Activated CD8-positive, alpha-beta memory T cell treated with anti-CD3 and anti-CD28 coated beads for 48 hours (primary cell): Measurements from ENCODE around the gene ARHGEF40.
"Not testable (repeated sequence)": the region's sequence is repeated elsewhere in the genome, so short reads cannot be mapped to it uniquely, and the experiment has no call there.

Experiments
- DNase-seq, 3 experiments: peaks; one replicate each; pipeline ENCODE4 v3.0.0-alpha.2; 2020; ENCODE audit warnings: low read depth in 2 of 3, low spot score in 2 of 3

Gene ARHGEF40

DNA sequence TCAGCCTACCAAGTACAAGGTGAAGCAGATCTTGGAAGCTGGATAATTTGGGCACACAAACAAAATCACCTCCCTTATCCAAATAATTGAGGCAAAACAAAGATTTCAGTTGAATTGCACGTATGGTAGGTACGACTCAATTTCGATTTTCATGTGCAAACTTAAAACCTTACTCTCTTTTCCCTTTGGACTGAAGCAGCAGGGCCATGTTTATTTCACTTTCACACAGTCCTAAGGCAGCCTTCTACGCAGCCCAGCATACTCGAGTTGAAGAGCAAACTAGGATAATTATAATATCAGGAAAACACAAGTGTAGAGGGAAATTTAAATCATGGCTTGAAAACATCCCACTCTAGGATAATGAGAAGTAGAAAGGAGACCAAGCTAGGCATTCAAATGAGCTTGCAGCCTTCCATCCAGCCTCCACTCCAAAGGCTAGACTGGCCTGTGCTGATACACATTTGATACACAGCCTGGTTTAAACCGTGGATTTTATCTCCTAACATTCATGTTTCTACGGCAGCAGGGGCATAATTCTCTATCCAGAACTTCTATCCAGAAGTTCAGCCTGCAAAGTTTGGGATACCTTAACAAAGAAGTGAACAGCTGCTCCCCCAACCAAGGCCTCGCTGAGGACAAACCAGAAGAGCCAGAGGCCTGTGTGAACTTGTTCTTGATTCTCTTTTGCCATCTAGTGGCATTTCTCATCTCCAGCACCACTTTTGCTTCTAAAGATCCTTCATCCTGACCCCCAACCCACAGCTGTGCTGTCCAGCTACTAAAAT lies 30.3 kb upstream of the ARHGEF40 start:
- DNase-seq: no peak

DNA sequence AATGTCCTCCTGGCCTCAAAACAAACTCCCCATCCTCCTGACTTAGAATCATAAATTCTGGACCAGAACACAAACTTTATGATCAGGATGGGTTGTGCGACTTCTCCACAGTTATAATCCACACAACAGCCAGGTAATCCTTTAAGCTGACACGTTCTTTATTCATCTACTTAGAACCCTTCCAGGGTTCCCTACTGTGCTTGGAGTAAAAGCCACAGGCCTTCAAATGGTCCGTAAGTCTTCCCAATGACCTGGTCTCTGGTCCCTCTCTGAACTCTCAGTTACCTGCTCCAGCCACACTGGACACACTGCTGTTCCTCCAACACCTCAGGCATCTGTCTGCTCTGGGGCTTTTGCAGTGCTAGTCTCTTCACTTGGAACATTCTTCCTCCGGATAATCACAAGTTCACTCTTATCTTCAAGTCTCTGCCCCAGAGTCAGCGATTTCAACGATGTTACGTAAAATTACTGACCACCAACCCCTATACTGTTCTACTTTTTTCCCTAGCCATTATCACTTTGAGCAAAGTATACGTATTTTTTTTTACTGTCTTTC lies 29.7 kb upstream of the ARHGEF40 start:
- no peak for DNase-seq

- DNase-seq: not testable (repeated sequence)
These were observed 29.2 kb upstream of the ARHGEF40 start for GRCh38 chr14:21040941-21041340.

DNA sequence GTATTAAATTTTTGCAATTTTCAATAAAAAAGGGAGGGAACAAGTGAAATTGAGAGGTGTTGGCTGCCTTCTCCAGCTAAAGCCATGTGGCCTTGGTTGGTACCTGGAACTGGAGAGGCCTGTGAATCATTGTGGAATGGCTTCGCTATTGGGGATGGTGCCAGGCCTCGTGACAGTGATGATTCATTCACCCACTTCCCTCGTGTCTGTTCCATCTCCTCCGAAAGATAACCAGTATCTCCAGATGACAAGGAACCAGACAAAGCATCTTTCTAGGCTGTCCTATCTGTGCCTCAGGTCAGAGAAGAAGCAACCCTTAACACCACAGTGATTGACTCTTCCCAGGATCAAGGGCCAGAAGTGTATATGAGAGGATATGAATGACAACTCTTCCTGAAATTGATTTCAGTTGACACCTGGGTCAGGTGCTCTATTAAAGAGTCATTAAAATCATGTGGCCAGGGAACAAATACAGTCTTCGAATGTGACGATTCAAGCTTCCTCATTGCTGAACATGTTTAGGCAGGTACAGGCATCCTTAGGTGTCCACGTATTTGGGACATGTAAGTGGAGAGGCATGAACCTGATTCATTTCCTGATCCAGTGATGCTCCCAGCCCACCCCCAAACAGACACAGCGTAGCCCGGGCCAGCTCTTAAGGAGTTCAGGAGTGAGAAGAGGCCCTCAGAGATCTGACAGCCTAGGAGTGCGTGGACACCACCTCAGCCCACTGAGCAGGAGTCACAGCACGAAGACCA lies 28.2 kb upstream of the ARHGEF40 start, which contains the start of gene RNASE7:
Gene RNASE7 (plus strand): TSS at position 687 of the 758 bp plus-strand sequence. CDS start 631 bp downstream, outside the sequence.
- DNase-seq: no peak

- no peak for DNase-seq
These were observed 27.2 kb upstream of the ARHGEF40 start for GRCh38 chr14:21042918-21043317.

- no peak for DNase-seq
These were observed 26.6 kb upstream of the ARHGEF40 start for GRCh38 chr14:21043387-21043973.

DNA sequence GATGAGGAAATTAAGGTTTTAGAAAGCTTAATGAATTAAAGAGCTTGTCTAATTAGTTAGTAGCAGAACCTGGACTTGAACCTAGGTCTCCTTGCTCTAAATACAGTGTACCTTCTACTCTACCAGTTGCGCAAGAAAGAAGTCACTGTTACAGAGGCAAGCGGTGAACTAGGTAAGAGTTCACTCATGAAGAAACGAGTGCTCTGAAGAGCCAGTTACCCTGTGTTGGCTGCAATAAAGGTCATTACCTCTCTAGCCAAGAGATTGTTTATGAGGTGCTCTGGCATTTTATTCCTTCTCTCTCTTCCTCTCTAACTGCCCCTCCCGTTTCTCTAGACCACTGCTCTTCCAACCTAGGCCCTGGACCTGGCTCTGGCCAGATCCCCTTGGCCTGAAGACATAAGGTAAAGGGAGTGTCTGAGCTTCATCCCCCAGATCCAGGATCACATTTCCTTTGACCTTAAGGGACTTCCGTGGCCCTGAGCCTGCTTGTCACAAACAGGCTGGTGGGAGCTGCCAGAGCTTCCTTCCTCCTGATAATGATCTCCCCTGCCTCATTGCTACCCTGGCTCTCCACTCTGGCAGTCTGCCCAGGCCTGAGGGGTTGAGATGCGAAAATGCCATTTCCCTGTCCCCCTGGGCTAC lies 26.0 kb upstream of the ARHGEF40 start:
- no peak for DNase-seq

GRCh38 chr14:21047378-21047781 lies 22.7 kb upstream of the ARHGEF40 start:
- DNase-seq: no peak

DNA sequence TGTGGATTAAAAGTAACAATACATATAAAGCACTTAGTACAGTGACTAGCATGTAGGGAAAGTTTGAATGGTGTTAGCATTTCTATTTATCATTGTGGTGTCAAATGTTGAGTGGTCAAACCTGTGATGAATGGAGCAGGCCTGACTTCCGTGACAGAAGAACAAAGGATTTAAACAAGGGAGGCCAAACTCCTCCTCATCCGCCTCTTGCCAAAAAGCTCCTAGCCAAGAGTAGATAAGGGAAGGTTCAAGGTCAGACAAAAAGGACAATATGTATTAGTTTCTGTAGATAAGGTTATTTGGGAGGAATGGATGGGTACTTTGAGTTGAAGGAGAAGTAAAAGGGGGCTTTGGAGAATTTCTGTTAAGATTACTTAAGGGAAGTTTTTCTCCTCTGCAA lies 21.5 kb upstream of the ARHGEF40 start:
- DNase-seq: no peak

- DNase-seq: no peak
These were observed 20.8 kb upstream of the ARHGEF40 start for GRCh38 chr14:21049271-21049673.

DNA sequence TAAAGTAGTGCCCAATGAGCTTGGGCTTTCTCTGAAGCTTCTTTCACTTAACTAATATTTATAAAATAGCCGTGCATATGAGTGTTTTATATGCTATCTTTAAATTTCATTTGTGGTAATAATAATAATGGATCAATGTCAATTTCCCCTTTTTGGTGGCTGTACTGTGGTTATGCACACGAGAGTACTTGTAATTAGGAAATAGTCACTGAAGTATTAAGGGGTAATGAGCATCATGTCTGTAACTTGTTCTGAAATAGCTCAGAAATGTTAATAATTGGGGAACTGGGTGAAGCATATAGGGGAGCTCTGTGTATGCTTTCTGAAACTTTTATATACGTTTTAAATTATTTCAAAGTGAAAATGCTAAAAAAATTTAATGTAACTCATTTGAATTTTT lies 19.5 kb upstream of the ARHGEF40 start:
- no peak for DNase-seq

GRCh38 chr14:21053184-21054122 lies 16.7 kb upstream of the ARHGEF40 start:
- no peak for DNase-seq

DNA sequence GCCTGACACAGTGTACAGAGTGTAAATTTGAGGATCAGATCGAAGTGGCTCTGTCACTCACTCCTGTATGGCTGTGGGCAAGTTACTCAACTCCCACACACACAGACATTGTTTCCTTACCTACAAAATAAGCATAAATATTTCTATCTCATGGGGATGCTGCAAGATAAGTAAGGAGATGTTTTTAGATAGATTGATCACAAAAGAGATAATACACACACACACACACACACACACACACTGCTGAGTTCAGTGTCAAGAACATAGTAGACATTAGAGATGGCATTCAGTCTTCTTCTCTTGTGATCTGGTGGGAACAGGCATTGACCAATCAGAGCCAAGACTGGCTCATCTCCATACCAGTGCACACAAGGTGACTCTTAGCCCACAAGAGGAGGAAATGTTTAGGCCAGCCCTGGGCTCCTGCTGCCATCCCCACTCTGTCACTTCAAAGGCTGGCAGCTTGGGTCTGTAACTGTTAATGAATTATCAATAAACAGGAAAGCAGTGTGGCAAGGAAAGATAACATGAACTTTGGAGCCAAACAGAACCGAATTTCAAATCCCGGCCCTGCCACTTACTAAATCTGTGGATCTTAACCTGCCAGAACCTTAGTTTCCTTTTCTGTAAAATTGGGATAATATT lies 15.9 kb upstream of the ARHGEF40 start:
- DNase-seq: no peak

GRCh38 chr14:21054768-21055145 lies 15.3 kb upstream of the ARHGEF40 start:
- DNase-seq: no peak

DNA sequence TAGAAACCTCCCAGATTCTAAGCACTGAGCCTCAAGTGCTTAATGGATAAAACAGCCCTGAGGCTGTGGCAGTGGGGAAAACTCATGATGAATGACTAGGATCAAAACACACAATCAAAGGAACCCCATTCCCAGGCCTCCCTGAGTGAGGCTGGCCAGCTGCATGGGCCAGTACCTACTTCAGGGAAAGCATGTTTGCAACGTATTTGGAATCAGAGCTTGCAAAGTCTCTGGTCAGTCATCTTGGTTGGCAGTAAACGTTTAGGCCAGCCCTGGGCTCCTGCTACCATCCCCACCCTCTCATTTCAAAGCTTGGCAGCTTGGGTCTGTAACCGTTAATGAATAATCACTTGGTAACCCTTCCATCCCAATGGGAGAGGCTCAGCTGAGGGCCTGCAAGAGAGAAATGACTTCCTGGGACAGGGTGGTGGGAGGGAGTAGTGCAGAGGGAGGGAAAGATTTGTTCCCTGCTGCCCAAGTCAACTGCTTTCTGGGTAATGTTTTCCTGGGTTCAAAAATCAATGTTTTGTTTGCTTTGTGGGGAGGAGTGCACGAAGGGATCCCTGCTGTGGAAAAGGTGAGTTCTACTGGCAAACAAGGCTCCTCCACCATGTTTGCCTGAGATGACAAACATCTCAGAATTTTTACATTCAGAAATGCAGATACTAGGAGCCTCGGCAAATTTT lies 14.5 kb upstream of the ARHGEF40 start:
- DNase-seq: no peak

GRCh38 chr14:21056520-21057163 lies 13.5 kb upstream of the ARHGEF40 start:
- DNase-seq: no peak

GRCh38 chr14:21057803-21058675 lies 12.1 kb upstream of the ARHGEF40 start, which contains the start of gene RNASE8:
Gene RNASE8 (plus strand): TSS chr14:21057822. CDS start chr14:21057893, 71 bp downstream.
- no peak for DNase-seq
